H9 (cell line): ENCODE data around the gene SLC44A2. TPM values are rescaled to one million over a fixed set of nuclear protein-coding genes. Genes with fewer than 3 reads are reported as not detected.
A peak's percentile ranks its signal among the peaks of the same experiment; 100 is the strongest.

Source experiments
- DNase-seq: peaks from one replicate; pipeline ENCODE4 v3.0.0-alpha.2; 2017
- H2AFZ ChIP-seq: one replicate; pipeline ENCODE4 v1.6.1; 2013; ENCODE audit warnings: mild to moderate bottlenecking, low read length, control low read depth, moderate library complexity
- H2AK5ac ChIP-seq: 2 replicates; pipeline ENCODE4 v1.6.1; 2013; ENCODE audit warnings: low read length, control low read depth, mixed read lengths; ENCODE audit not compliant: insufficient read length
- H2BK120ac ChIP-seq: one replicate; pipeline ENCODE4 v1.6.1; 2013; ENCODE audit warnings: low read depth, mild to moderate bottlenecking, low read length, control low read depth, inconsistent platforms; ENCODE audit not compliant: poor library complexity, severe bottlenecking
- H2BK12ac ChIP-seq: 2 replicates; pipeline ENCODE4 v1.6.1; 2013; ENCODE audit warnings: low read length, control low read depth, mixed read lengths, low read depth; ENCODE audit not compliant: insufficient read length
- H2BK15ac ChIP-seq: 2 replicates; pipeline ENCODE4 v1.6.1; 2013; ENCODE audit warnings: low read depth, low read length, control low read depth
- H2BK20ac ChIP-seq: one replicate; pipeline ENCODE4 v1.6.1; 2013; ENCODE audit warnings: low read depth, mild to moderate bottlenecking, low read length, control low read depth, inconsistent platforms; ENCODE audit not compliant: poor library complexity, severe bottlenecking
- H2BK5ac ChIP-seq: 2 replicates; pipeline ENCODE4 v1.6.1; 2013; ENCODE audit warnings: low read length, control low read depth, mixed read lengths; ENCODE audit not compliant: insufficient read length
- H3K14ac ChIP-seq: 2 replicates; pipeline ENCODE4 v1.6.1; 2013; ENCODE audit warnings: low read length, control low read depth; ENCODE audit not compliant: insufficient read depth
- H3K18ac ChIP-seq: 2 replicates; pipeline ENCODE4 v1.6.1; 2013; ENCODE audit warnings: low read depth, mild to moderate bottlenecking, mixed read lengths, low read length, control low read depth; ENCODE audit not compliant: insufficient read length
- H3K23ac ChIP-seq: 2 replicates; pipeline ENCODE4 v1.6.1; 2013; ENCODE audit warnings: low read length, control low read depth, mixed read lengths, low read depth; ENCODE audit not compliant: insufficient read length
- H3K23me2 ChIP-seq: 2 replicates; pipeline ENCODE4 v1.6.1; 2013; ENCODE audit warnings: low read depth, mild to moderate bottlenecking, mixed read lengths, low read length, control low read depth; ENCODE audit not compliant: insufficient read length, poor library complexity, severe bottlenecking
- H3K27ac ChIP-seq: 2 replicates; pipeline ENCODE4 v1.5.1; 2013; ENCODE audit warnings: low read length, control low read depth, mixed read lengths, low read depth; ENCODE audit not compliant: insufficient read length
- H3K27me3 ChIP-seq: 2 replicates; pipeline ENCODE4 v1.6.1; 2013; ENCODE audit warnings: low read length, control low read depth, inconsistent platforms; ENCODE audit not compliant: insufficient read depth
- H3K4ac ChIP-seq: 2 replicates; pipeline ENCODE4 v1.6.1; 2013; ENCODE audit warnings: low read depth, mild to moderate bottlenecking, control low read depth, inconsistent platforms, low read length, moderate library complexity
- H3K4me1 ChIP-seq: 2 replicates; pipeline ENCODE4 v1.6.1; 2013; ENCODE audit warnings: low read length, control low read depth, inconsistent platforms; ENCODE audit not compliant: insufficient read depth
- H3K4me2 ChIP-seq: 2 replicates; pipeline ENCODE4 v1.6.1; 2013; ENCODE audit warnings: low read length, control low read depth, mixed read lengths; ENCODE audit not compliant: insufficient read length, insufficient read depth
- H3K56ac ChIP-seq: 2 replicates; pipeline ENCODE4 v1.6.1; 2013; ENCODE audit warnings: low read depth, mild to moderate bottlenecking, mixed read lengths, low read length, control low read depth; ENCODE audit not compliant: insufficient read length
- H3K79me1 ChIP-seq: 2 replicates; pipeline ENCODE4 v1.6.1; 2013; ENCODE audit warnings: low read depth, mild to moderate bottlenecking, moderate library complexity, low read length, control low read depth, inconsistent platforms; ENCODE audit not compliant: insufficient read depth, poor library complexity, severe bottlenecking
- H3K79me2 ChIP-seq: 2 replicates; pipeline ENCODE4 v1.6.1; 2013; ENCODE audit warnings: low read length, control low read depth, inconsistent platforms; ENCODE audit not compliant: insufficient read depth
- H3K9ac ChIP-seq: 2 replicates; pipeline ENCODE4 v1.6.1; 2013; ENCODE audit warnings: low read length, control low read depth, mixed read lengths; ENCODE audit not compliant: insufficient read length; ENCODE audit errors: extremely low read depth
- H3K9me3 ChIP-seq: one replicate; pipeline ENCODE4 v1.6.1; 2013; ENCODE audit warnings: low read depth, low read length, inconsistent platforms; ENCODE audit not compliant: control insufficient read depth
- H3T11ph ChIP-seq: one replicate; pipeline ENCODE4 v1.6.1; 2013; ENCODE audit warnings: mild to moderate bottlenecking, low read length, control low read depth, inconsistent platforms
- H4K20me1 ChIP-seq: one replicate; pipeline ENCODE4 v1.6.1; 2013; ENCODE audit not compliant: control insufficient read depth, insufficient read length, insufficient read depth
- H4K5ac ChIP-seq: 2 replicates; pipeline ENCODE4 v1.6.1; 2013; ENCODE audit warnings: low read depth, mild to moderate bottlenecking, mixed read lengths, low read length, control low read depth; ENCODE audit not compliant: insufficient read length
- H4K8ac ChIP-seq: replicated peaks from 2 replicates; pipeline ENCODE4 v1.6.1; 2013; ENCODE audit warnings: low read length, control low read depth, mixed read lengths, low read depth; ENCODE audit not compliant: insufficient read length
- H4K91ac ChIP-seq: 2 replicates; pipeline ENCODE4 v1.6.1; 2013; ENCODE audit warnings: low read depth, mild to moderate bottlenecking, moderate library complexity, mixed read lengths, low read length, control low read depth; ENCODE audit not compliant: insufficient read length
- H3K27ac Mint-ChIP-seq, 3 experiments: 2 replicates in 2 of 3; 3 replicates in 1 of 3; pipeline ENCODE4 v1.8.0; 2020 to 2021; ENCODE audit warnings: mixed read lengths in 3 of 3, mild to moderate bottlenecking in 1 of 3, moderate library complexity in 1 of 3
- H3K27me3 Mint-ChIP-seq: 2 replicates; pipeline ENCODE4 v1.8.0; 2021; ENCODE audit warnings: low read depth, mild to moderate bottlenecking, moderate library complexity, mixed read lengths
- H3K36me3 Mint-ChIP-seq, 3 experiments: 2 replicates in 2 of 3; 3 replicates in 1 of 3; pipeline ENCODE4 v1.8.0; 2020 to 2021; ENCODE audit warnings: low read depth in 3 of 3, mixed read lengths in 3 of 3; ENCODE audit not compliant: insufficient read depth in 1 of 3
- H3K4me1 Mint-ChIP-seq, 2 experiments: 2 replicates each; pipeline ENCODE4 v1.8.0; 2020; ENCODE audit warnings: mixed read lengths in 2 of 2
- H3K4me3 Mint-ChIP-seq, 2 experiments: 2 replicates in 1 of 2; 3 replicates in 1 of 2; pipeline ENCODE4 v1.8.0; 2020 to 2021; ENCODE audit warnings: mild to moderate bottlenecking in 2 of 2, mixed read lengths in 2 of 2, moderate library complexity in 1 of 2
- H3K9me3 Mint-ChIP-seq, 2 experiments: 2 replicates in 1 of 2; 3 replicates in 1 of 2; pipeline ENCODE4 v1.8.0; 2020; ENCODE audit warnings: mild to moderate bottlenecking in 2 of 2, mixed read lengths in 2 of 2, moderate library complexity in 1 of 2
- WGBS: extraction: QIAGEN DNeasy Blood & Tissue Kit; methylation state at CpG from one replicate; pipeline ENCODE4 v1.1.7; 2013; ENCODE audit warnings: missing lambda C conversion rate, low lambda C conversion rate, mixed read lengths; ENCODE audit not compliant: insufficient read length; ENCODE audit errors: extremely low coverage; 5-methylcytosine and 5-hydroxymethylcytosine counted together
- total RNA-seq: library from RNA; stranded (reverse); gene quantifications from 2 replicates; pipeline ENCODE4 v1.2.1, GENCODE V29; 2021
- TF ChIP-seq, protein P1 (sequence below): fragments of 200-600 bp; sonication (generic); conservative IDR thresholded peaks from 3 replicates; pipeline ENCODE4 v1.8.0; 2021; ENCODE audit warnings: antibody characterized with exemption, mild to moderate bottlenecking

The SLC44A2 gene
- total RNA-seq, 1 experiment from 2014 or later: 121 TPM

DNA sequence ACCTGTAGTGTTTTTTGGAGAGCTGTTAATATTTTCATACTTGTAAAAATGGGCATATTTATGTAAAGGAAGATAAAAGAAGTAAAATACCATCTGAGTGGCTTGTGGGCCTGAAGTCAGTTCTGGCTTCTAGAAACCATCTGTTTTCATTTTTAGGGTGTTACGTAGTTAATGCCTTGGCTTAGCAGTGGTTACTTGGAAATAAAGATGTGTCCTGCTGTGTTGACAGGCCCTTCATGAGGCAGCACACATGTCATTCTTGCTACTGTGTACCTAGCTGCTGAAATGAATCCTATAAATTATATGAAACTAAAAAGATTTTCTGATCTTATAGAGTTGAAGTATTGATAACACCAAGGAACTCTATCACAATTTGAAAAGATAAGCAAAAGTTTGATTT, 44.8 kb downstream of the SLC44A2 start:
- H3K4me3 Mint-ChIP-seq: no peak overlapping the region; a peak in 1 of 5 replicates
- H2AK5ac ChIP-seq: no peak overlapping the region

More for the DNA sequence above, 44.8 kb downstream of the SLC44A2 start:
- Histone ChIP-seq H3K14ac (no peak overlapping the region), H2BK120ac (no peak overlapping the region), H2BK15ac (no peak overlapping the region), H3K27ac (no peak overlapping the region), H3K79me1 (peaks cover 4% of the 10 kb centered on the region), H4K20me1 (no peaks in the 10 kb centered on the region), H4K5ac (no peak overlapping the region), H3K27me3 (no peaks in the 10 kb centered on the region), H3T11ph (no peak overlapping the region), H3K9me3 (no peaks in the 10 kb centered on the region), H4K91ac (no peak overlapping the region), H3K4ac (no peak overlapping the region), H4K8ac (no peak overlapping the region), H2BK20ac (no peak overlapping the region), H3K23ac (no peak overlapping the region), H3K4me1 (no peaks in the 10 kb centered on the region), H3K18ac (no peak overlapping the region), H3K23me2 (no peaks in the 10 kb centered on the region), H3K9ac (no peak overlapping the region), H3K79me2 (peaks cover 63% of the 10 kb centered on the region), H2AFZ (no peak overlapping the region), H2BK12ac (no peak overlapping the region), H3K4me2 (no peak overlapping the region), H2BK5ac (no peak overlapping the region), H3K56ac (no peak overlapping the region)
- Mint-ChIP-seq H3K36me3 (peaks cover 59 to 81% (median 80%) of the 10 kb centered on the region in 3 experiments), H3K9me3 (no peaks in the 10 kb centered on the region), H3K27ac (peak overlapping the region in 1 of 3 experiments; percentile 83; a peak in 3 of 7 replicates), H3K27me3 (no peaks in the 10 kb centered on the region; the same call in 1 of the 2 replicates), H3K4me1 (peaks cover 3% of the 10 kb centered on the region in 2 experiments; a peak in 1 of 4 replicates)
- no CpG with 5 or more reads among the region's 1 CpG for WGBS
- no peak for DNase-seq
- TF ChIP-seq, protein P1, sequence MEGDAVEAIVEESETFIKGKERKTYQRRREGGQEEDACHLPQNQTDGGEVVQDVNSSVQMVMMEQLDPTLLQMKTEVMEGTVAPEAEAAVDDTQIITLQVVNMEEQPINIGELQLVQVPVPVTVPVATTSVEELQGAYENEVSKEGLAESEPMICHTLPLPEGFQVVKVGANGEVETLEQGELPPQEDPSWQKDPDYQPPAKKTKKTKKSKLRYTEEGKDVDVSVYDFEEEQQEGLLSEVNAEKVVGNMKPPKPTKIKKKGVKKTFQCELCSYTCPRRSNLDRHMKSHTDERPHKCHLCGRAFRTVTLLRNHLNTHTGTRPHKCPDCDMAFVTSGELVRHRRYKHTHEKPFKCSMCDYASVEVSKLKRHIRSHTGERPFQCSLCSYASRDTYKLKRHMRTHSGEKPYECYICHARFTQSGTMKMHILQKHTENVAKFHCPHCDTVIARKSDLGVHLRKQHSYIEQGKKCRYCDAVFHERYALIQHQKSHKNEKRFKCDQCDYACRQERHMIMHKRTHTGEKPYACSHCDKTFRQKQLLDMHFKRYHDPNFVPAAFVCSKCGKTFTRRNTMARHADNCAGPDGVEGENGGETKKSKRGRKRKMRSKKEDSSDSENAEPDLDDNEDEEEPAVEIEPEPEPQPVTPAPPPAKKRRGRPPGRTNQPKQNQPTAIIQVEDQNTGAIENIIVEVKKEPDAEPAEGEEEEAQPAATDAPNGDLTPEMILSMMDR: no peak
